Activated T-cell treated with anti-CD3 and anti-CD28 coated beads, Interleukin-2, amount 50 U/mL, for 4 hours (primary cell): ENCODE data around the gene NSG1. TPM values are rescaled to one million over a fixed set of nuclear protein-coding genes. Genes with fewer than 3 reads are reported as not detected.
"Not testable (repeated sequence)": the region's sequence is repeated elsewhere in the genome, so short reads cannot be mapped to it uniquely, and the experiment has no call there.

ENCODE experiments used
- ATAC-seq, 2 donors: fragments of 200-7000 bp; cut with Tn5 transposase; one replicate each; pipeline ENCODE4 v1.10.0; 2021
- DNase-seq: peaks from one replicate; pipeline ENCODE4 v3.0.0-alpha.2; 2020
- H3K27me3 Mint-ChIP-seq: one replicate; pipeline ENCODE4 v1.8.0; 2021; ENCODE audit warnings: low read depth, mixed read lengths
- H3K36me3 Mint-ChIP-seq: one replicate; pipeline ENCODE4 v1.8.0; 2022; ENCODE audit warnings: mixed read lengths; ENCODE audit not compliant: insufficient read depth
- H3K4me1 Mint-ChIP-seq: one replicate; pipeline ENCODE4 v1.8.0; 2021; ENCODE audit warnings: low read depth, mixed read lengths
- H3K4me3 Mint-ChIP-seq: one replicate; pipeline ENCODE4 v1.8.0; 2021; ENCODE audit warnings: mild to moderate bottlenecking, moderate library complexity, mixed read lengths
- H3K9me3 Mint-ChIP-seq: one replicate; pipeline ENCODE4 v1.8.0; 2021; ENCODE audit warnings: mixed read lengths
- total RNA-seq, 3 donors: library from RNA; stranded (reverse); gene quantifications; one replicate each; pipeline ENCODE4 v1.2.1, GENCODE V29; 2021

Gene NSG1
- total RNA-seq, 3 donors from 2014 or later = 1.2 to 3.5 (median 1.9) TPM

DNA sequence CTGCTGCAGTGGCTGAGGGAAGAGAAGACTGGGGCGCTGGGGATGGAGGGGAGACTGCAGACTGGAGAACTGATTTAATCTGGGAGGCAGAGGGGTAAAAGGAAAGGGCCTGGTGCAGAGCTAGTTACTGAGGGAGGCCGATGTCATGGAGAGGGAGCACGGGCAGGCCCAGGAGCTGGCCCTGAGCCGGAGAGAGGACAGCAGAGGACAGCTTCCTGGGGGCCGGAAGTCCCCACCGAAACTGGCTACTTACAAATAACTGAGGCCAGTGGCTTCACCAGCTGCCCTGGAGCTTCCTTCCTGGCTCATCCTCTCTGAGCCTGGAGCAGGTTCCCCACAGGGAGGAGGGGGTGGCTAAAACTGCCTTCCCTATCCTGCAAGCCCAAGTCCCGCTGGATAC, 26.9 kb downstream of the NSG1 start:
- Mint-ChIP-seq H3K36me3 (peaks cover 13% of the 10 kb centered on the region), H3K4me3 (no peak overlapping the region), H3K4me1 (peaks cover 21% of the 10 kb centered on the region), H3K27me3 (no peaks in the 10 kb centered on the region), H3K9me3 (no peaks in the 10 kb centered on the region)
- ATAC-seq = no peak
- DNase-seq = no peak

DNA sequence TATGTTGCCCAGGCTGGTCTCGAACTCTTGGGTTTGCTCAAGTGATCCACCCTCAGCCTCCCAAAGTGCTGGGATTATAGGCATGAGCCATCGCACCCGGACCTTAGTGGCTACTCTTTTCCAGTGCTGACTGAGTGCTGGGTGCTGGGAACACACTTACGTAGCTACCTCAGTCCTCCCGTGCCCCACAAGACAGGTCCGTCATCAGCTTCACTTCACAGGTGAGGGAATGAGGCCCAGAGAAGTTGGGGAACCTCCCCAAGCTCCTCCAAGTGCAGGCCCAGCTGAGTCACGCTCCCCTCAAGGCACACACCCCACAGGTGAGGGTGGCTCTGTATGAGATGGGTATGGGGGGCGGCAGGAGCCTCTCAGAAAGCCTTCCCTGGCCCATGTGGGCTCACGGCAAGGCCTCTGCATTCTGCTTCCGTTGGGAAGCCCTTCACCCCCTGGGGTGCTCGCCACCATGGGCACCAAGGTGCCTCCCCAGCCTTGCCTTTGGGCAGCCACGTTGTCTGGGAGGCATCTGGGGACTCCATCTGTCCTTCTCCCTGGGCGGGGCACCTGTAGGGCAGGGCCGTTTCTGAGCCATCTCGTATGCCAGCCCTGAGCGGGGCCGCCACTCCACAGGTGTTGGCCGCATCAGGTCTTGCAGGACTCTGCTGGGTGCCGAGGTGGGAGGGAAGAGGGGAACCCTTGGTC, 28.4 kb downstream of the NSG1 start:
- no peak overlapping the region for H3K4me3 Mint-ChIP-seq

DNA sequence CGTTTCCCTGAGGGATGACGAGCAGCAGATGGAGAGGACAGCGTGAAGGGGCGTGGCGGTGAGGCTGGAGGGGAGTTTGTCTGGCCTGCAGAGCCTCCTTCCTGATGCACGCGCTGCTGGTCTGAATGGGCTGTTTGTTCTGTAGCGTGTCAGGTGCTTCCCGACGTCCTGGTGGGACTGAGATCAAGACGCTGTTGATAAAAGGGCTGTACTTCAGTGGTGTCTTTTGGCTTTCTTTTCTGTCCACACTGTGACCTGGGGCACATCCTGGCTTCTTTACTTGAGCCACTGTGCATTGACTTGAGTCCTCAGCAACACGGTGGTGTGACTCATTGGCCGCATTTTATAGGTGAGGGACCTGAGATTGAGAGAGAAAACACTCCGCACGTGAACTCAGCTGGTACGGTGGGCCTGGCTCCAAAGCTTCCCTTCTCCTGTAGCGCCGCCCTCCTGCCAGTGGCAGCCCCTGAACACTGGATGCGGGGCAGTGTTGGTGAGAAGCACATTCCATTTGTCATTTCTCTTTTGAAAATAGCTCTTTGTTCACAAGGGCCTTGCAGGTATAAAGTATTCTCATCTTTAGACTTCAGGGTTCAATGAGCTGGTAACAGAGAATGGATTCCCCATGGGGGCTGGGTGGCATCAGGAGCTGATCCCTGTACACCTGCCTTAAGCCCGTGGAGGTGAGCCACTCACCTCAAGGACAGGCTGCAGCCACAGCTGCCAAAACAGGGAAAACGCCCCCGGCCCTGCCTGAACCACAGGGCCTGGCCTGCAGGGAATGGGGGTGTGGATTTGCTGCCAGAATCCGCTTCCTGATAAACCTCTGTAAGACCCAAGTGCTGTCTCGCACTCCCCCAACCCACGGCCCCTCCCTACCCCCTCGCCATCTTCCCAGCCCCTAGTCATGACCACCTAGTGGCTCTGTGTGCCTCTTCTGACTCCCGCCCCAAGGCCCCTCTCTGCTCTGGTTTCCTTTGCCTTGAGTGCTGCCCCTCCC, 29.2 kb downstream of the NSG1 start:
- ATAC-seq (no peak), DNase-seq (no peak)
- Mint-ChIP-seq H3K4me3 (no peak overlapping the region), H3K27me3 (no peaks in the 10 kb centered on the region), H3K4me1 (peaks cover 31% of the 10 kb centered on the region), H3K9me3 (no peaks in the 10 kb centered on the region), H3K36me3 (peaks cover 24% of the 10 kb centered on the region)

More for the DNA sequence above, 28.4 kb downstream of the NSG1 start:
- Mint-ChIP-seq H3K27me3 (no peaks in the 10 kb centered on the region), H3K36me3 (peaks cover 18% of the 10 kb centered on the region), H3K9me3 (no peaks in the 10 kb centered on the region), H3K4me1 (peaks cover 31% of the 10 kb centered on the region)
- DNase-seq = no peak
- no peak for ATAC-seq

GRCh38 chr4:4416981-4417380, 30.1 kb downstream of the NSG1 start:
- ATAC-seq (no peak), DNase-seq (no peak)
- no peaks in the 10 kb centered on the region for H3K9me3 Mint-ChIP-seq
- peaks cover 31% of the 10 kb centered on the region for H3K4me1 Mint-ChIP-seq
- H3K4me3 Mint-ChIP-seq = no peak overlapping the region
- peaks cover 28% of the 10 kb centered on the region for H3K36me3 Mint-ChIP-seq
- H3K27me3 Mint-ChIP-seq = no peaks in the 10 kb centered on the region

DNA sequence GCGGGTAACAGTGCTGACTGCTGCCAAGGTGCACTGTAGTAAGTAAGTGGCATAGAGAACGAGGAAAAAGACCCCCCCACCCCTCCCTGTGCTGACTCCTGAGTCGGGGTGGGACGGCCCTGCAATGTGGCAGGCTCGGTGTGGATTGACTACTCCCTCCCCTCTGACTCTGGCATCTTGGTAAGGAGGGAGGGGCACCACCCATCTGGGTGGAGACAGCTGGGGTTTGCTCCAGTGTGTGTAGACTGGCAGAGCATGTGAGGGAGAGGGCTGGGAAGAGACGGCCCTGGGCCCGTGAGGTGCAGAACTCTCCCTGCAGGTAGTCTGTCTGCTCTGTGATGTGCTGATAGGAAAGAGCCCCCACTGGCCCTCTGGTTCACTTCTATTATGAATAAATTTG, 31.0 kb downstream of the NSG1 start:
- Mint-ChIP-seq H3K4me3 (no peak overlapping the region), H3K27me3 (no peaks in the 10 kb centered on the region), H3K9me3 (no peaks in the 10 kb centered on the region), H3K36me3 (peaks cover 31% of the 10 kb centered on the region), H3K4me1 (peaks cover 31% of the 10 kb centered on the region)
- ATAC-seq (no peak), DNase-seq (no peak)

- H3K36me3 Mint-ChIP-seq = peaks cover 31% of the 10 kb centered on the region
- DNase-seq (no peak), ATAC-seq (peak; percentile 42 to 57)
These were observed 31.9 kb downstream of the NSG1 start for GRCh38 chr4:4418676-4419390.

GRCh38 chr4:4419896-4420295, 33.0 kb downstream of the NSG1 start:
- H3K27me3 Mint-ChIP-seq = no peaks in the 10 kb centered on the region
- no peak for DNase-seq
- peaks cover 32% of the 10 kb centered on the region for H3K36me3 Mint-ChIP-seq
- peaks cover 31% of the 10 kb centered on the region for H3K4me1 Mint-ChIP-seq
- no peaks in the 10 kb centered on the region for H3K9me3 Mint-ChIP-seq
- no peak for ATAC-seq
- H3K4me3 Mint-ChIP-seq = no peak overlapping the region

More at GRCh38 chr4:4418676-4419390, 31.9 kb downstream of the NSG1 start:
- Mint-ChIP-seq H3K4me1 (peaks cover 31% of the 10 kb centered on the region), H3K4me3 (no peak overlapping the region), H3K27me3 (no peaks in the 10 kb centered on the region), H3K9me3 (no peaks in the 10 kb centered on the region)

- Mint-ChIP-seq H3K9me3 (no peaks in the 10 kb centered on the region), H3K27me3 (no peaks in the 10 kb centered on the region), H3K4me3 (no peak overlapping the region), H3K4me1 (peaks cover 31% of the 10 kb centered on the region), H3K36me3 (peaks cover 32% of the 10 kb centered on the region)
- DNase-seq = no peak
- no peak for ATAC-seq
These were observed 33.5 kb downstream of the NSG1 start for GRCh38 chr4:4420421-4420820.

DNA sequence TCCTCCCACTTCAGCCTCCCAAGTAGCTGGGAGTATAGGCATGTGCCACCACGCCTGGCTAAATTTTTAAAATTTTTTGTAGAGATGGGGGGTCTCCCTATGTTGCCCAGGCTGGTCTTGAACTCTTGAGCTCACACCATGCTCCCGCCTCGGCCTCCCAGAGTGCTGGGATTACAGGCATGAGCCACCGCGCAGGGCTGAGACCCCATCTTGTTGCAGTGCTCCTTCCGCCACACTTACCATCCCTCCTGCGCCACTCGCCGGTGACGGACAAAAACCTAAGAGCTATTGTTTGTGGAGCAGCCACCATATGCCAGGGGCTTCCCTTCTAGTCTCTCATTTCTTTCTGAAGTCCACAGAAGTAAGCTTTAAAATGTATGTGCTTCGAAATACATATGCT, 34.5 kb downstream of the NSG1 start:
- no peaks in the 10 kb centered on the region for H3K9me3 Mint-ChIP-seq
- DNase-seq (no peak), ATAC-seq (no peak)
- H3K4me1 Mint-ChIP-seq = peaks cover 31% of the 10 kb centered on the region
- no peaks in the 10 kb centered on the region for H3K27me3 Mint-ChIP-seq
- H3K36me3 Mint-ChIP-seq = peaks cover 31% of the 10 kb centered on the region
- no peak overlapping the region for H3K4me3 Mint-ChIP-seq

GRCh38 chr4:4422117-4422516, 35.2 kb downstream of the NSG1 start:
- Mint-ChIP-seq H3K4me1 (peaks cover 26% of the 10 kb centered on the region), H3K36me3 (peaks cover 30% of the 10 kb centered on the region)
- DNase-seq, H3K27me3 Mint-ChIP-seq, ATAC-seq, H3K9me3 Mint-ChIP-seq, H3K4me3 Mint-ChIP-seq: not testable (repeated sequence)

DNA sequence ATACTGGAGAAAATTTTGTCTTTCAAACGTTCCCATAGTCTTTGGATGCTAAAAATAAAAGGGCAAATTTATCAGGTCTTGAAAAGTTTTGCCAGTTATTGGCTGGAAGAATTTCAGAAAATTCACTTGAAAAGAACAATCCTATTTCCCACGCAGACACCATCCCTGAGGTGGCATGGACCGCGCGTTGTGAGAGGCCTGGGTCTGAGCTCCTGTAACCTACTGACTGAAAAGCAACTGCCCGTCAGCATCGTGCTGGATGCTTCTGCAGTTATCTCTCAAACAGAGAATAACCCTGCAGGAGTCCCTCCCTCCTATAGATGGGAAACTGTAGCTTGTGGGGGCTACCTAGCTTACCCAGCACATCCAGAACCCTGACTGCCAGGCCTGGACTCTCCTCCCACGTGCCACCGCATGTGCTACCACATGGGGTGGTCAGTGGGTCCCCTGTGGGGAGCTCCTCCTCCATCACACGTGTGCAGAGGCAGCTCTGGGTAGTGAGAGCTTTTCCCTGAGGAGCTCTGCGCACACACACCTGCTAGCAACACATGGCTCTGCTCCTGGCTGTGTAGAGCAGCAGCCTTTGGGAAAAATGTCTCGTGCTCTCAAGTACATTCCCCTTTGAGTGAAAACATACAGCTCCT, 36.1 kb downstream of the NSG1 start:
- Mint-ChIP-seq H3K36me3 (peaks cover 30% of the 10 kb centered on the region), H3K27me3 (no peaks in the 10 kb centered on the region), H3K4me3 (no peak overlapping the region), H3K9me3 (no peaks in the 10 kb centered on the region), H3K4me1 (peaks cover 19% of the 10 kb centered on the region)
- no peak for DNase-seq
- no peak for ATAC-seq

GRCh38 chr4:4423706-4424498, 37.0 kb downstream of the NSG1 start:
- H3K4me3 Mint-ChIP-seq = no peak overlapping the region
- H3K27me3 Mint-ChIP-seq = no peaks in the 10 kb centered on the region
- H3K9me3 Mint-ChIP-seq = no peaks in the 10 kb centered on the region
- H3K4me1 Mint-ChIP-seq = peaks cover 9% of the 10 kb centered on the region
- ATAC-seq (no peak), DNase-seq (no peak)
- peaks cover 26% of the 10 kb centered on the region for H3K36me3 Mint-ChIP-seq

DNA sequence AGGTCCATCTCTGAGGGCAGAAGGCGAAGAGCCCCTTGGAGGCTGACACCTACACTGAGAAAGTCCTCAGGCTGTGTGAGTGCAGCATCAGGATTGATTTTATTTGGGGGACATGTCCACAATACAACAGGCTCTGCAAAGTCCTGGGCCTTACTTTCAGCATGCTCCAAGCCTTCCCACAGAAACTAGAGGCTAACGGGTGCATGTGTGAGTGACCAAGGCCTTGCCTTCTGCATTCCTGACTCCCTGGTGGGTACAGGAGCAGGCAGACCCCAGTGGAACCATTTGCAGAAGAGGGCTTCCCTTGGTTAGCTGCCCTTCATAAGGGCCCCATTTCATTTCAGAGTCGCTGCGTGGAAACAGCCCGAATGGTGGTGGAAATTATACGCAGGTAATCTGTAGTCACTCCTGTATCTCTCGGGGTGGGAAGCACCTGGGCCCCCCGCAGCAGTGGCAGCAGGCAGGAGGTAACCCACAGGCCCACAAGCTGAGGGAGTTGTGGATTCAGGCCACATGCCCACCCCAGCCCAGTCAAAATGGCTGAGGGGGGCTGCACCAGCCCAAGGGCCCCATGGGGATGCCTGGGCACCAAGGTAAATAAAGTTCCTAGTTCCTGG, 37.7 kb downstream of the NSG1 start:
- DNase-seq (no peak), ATAC-seq (no peak)
- H3K4me1 Mint-ChIP-seq = peaks cover 2% of the 10 kb centered on the region
- no peaks in the 10 kb centered on the region for H3K9me3 Mint-ChIP-seq
- no peaks in the 10 kb centered on the region for H3K27me3 Mint-ChIP-seq
- peaks cover 24% of the 10 kb centered on the region for H3K36me3 Mint-ChIP-seq
- H3K4me3 Mint-ChIP-seq = no peak overlapping the region
